H4 (cell line): Measurements from ENCODE around the gene GPX6. TPM values are rescaled to one million over a fixed set of nuclear protein-coding genes. Genes with fewer than 3 reads are reported as not detected.
"Not testable (repeated sequence)": the region's sequence is repeated elsewhere in the genome, so short reads cannot be mapped to it uniquely, and the experiment has no call there.

Source experiments
- DNase-seq: peaks from one replicate; pipeline ENCODE4 v3.0.0-alpha.2; 2015; ENCODE audit warnings: low spot score
- total RNA-seq: library from RNA; depleted of rRNA; stranded (reverse); fragments of >200 nt; shearing (Covaris generic); gene quantifications from 2 replicates; pipeline ENCODE4 v1.2.3, GENCODE V29; 2014

Gene GPX6
- total RNA-seq, 1 experiment from 2014 or later, result not detected

DNA sequence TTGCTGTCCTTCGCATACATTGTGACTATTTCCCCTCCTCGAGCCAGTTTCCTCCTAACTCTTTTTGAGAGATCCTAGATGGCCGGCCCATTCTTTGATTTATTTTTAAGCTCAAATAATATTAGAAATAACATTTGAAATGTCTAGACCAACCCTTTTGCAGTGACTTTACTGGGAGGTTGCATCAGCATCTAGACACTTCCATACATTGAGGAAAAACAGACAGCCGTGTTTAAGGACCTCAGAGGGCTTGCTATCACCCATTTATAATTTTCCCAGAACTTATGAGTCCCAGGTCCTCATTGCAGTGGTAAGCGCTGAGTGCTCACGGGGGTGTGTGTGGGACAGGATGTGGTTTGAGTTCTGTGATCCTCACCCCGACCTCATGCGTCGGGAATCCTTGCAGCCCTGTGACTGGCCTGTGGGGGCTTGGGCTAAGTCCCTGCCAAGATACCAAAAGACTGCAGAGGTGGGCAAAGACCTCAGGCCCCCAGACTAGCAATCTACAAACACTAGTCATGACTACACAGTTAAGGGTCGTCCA, 10.0 kb upstream of the GPX6 start, which contains the start of gene GPX5:
TSS of gene GPX5 (plus strand) at position 386 of the 544 bp plus-strand sequence. CDS start at position 519, 133 bp downstream.
- peak; percentile 57 for DNase-seq

DNA sequence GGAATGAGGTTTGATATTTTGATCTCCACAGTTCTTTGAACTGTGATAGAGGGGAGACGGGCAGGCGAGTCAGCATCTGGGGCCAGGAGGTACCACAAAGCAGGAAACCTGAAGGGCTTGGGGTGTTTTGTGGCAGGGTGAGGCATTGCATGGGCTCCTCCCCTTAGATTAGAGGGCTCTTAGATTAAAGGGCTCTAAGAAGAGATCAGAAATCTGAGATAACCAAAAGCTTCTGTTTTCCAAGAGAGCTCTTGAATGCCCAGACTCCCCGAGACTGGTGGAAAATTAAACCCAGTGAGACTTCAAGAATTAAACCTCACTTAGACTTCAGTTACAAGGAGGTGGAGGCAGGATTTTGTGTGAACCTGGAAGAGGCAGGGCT, 7.6 kb upstream of the GPX6 start:
- no peak for DNase-seq

DNA sequence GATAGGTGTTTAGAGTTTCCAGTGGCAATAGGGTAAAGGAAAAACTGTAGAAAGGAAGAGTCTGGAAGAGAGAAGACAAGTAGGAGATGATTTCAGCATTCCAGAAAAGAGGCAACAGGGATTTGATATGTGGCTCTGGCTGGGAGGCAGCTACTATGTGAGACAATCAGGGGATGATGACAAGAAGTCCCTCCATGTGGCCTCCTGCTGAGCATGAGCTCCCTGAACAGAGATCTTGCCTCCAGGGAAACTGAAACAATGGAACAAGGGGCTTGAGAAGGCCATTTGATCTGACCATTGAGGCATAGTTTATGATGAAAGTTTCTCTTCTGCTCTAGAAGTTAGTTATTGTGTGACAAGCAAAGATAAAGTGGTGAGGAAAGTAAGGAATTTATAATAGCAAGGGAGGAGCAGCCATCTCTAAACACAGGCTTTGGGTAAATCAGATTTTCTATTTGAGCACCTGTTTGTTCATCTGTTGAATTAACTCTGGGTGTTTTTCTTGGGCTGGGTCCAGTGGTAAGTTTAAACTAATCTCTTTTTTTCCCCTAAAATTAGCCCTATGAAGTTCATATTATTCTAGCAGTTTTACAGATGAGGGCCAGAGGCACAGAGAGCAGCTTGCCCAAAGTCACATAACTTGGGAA, 7.1 kb upstream of the GPX6 start:
- DNase-seq, result no peak

DNA sequence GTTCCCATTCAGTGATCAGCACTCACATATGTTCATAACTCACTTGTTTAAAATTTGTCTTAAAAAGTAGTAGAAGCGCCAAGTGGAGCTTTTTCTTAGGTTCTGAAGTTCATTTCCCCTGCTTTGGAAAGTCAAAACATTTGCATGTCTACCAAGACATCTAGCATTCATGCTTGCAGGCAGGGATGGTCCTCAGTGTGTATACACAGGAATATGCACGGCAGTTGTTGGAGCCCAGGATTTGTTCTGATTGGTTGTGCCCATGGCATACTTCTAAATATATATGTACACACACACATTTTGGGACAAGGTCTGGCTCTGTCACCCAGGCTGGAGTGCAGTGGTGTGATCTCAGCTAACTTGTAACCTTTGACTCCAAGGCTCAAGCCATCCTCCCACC, 2.4 kb upstream of the GPX6 start:
- no peak for DNase-seq

DNA sequence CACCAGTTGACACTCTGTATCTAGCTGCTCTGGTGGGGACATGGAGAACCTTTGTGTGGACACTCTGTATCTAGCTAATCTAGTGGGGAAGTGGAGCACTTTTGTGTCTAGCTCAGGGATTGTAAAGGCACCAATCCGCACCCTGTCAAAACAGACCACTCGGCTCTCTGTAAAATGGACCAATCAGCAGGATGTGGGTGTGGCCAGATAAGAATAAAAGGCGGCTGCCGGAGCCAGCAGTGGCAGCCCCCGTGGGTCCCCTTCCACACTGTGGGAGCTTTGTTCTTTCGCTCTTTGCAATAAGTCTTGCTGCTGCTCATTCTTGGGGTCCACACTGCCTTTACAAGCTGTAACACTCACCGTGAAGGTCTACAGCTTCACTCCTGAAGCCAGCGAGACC, 3.2 kb downstream of the GPX6 start:
- not testable (repeated sequence) for DNase-seq

DNA sequence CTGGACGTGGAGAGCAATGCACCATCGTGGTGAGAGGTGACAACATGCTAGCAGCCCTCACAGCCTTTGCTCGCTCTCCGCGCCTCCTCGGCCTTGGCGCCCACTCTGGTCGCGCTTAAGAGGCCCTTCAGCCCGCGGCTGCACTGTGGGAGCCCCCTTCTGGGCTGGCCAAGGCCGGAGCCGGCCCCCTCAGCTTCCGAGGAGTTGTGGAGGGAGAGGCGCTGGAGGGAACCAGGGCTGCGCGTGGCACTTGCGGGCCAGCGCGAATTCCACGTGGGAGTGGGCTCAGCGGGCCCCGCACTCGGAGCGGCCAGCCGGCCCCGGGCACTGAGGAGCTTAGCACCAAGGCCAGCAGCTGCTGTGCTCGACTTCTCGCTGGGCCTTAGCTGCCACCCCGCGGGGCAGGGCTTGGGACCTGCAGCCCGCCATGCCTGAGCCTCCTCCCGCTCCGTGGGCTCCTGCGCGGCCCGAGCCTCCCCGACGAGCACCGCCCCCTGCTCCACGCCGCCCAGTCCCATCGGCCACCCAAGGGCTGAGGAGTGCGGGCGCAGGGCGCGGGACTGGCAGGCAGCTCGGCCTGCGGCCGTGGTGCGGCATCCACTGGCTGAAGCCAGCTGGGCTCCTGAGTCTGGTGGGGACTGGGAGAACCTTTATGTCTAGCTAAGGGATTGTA, 3.8 kb downstream of the GPX6 start:
- DNase-seq, result no peak

DNA sequence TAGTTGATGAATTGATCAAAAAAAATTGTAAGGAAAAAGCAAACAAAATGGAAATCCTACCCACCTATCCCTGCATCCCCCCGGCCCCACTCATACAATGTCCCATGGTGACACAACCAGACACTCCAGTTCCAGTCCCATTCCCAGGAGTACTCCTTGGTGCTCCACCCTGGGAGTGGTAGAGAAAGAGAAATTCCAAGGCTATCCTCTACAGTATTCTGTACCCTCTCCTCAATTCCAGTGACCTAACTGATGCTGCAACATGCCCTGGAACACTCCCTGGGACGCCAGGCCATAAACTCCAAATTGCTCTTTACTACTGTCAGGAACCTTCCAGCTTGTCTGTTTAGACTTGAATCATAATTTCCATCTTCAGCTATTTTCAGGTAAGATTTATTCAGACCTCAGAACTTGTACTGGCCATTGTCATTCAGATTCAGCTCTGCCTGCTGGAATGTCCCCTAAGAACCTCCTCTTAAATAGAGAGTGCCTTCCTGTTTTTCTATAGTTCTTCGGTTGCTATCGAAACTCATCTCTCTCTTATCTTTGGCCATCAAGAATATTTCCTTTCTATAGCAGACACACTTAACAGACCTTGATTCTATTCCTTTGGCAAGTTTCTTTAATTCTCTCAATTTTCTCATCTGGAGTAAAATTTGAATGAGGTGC, 8.7 kb downstream of the GPX6 start:
- DNase-seq, result no peak

DNA sequence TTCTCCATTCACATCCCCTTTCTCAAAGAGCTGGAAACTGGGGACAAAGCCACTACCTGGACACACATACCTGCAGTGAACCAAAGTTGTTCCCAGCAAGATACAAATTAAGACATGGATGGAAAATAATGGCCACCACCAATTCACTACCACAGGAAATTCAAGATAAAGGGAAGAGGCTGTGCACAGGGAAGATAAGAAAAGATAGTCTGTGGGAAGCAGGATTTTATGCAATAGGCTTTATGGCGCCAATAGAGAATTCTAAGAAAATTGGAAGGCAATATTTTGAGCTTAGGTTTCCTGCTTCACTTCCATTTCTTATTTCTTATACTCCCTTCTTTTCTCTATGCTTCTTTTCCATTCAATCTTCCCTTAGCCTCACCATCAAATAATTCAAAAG, 9.9 kb downstream of the GPX6 start:
- no peak for DNase-seq

DNA sequence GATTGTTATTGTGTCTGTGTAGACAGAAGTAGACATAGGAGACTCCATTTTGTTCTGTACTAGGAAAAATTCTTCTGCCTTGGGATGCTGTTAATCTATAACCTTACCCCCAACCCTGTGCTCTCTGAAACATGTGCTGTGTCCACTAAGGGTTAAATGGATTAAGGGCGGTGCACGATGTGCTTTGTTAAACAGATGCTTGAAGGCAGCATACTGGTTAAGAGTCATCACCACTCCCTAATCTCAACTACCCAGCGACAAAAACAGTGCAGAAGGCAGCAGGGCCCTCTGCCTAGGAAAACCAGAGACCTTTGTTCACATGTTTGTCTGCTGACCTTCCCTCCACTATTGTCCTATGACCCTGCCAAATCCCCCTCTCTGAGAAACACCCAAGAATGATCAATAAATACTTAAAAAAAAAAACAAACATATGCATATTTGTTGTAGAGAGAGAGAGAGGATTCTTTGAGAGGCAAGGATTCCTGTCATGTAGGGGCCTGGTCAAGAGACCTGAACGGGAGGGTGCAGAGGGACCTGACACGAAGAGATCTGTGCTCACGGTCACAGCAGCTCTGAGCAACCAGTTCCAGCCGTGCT, 12.8 kb downstream of the GPX6 start:
- DNase-seq, result not testable (repeated sequence)

DNA sequence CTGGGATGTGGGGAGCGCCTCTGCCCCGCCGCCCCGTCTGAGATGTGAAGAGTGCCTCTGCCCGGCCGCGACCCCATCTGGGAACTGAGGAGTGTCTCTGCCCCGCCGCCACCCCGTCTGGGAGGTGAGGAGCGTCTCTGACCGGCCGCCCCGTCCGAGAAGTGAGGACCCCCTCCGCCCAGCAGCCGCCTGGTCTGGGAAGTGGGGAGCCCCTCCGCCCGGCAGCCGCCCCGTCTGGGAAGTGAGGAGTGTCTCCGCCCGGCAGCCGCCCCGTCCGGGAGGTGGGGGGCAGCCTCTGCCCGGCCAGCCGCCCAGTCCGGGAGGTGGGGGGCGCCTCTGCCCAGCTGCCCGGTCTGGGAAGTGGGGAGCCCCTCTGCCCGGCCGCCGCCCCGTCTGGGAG, 13.5 kb downstream of the GPX6 start:
- DNase-seq, result not testable (repeated sequence)

DNA sequence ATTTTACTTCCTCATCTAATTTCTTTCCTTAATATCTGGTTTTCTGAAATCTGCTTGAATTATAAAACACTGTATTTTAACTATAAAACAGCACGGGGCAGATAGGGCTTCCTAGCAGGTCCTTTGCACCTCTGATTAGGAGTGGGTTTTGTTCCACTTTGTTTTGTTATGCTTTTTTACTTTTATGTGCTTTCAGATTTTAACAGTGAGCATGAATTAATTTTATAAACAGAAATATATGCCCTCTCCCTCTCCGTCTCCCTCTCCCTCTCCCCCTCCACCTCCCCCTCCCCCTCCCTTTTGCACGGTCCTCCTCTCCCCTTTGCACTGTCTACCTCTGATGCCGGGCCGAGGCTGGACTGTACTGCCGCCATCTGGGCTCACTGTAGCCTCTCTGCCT, 14.3 kb downstream of the GPX6 start:
- no peak for DNase-seq

DNA sequence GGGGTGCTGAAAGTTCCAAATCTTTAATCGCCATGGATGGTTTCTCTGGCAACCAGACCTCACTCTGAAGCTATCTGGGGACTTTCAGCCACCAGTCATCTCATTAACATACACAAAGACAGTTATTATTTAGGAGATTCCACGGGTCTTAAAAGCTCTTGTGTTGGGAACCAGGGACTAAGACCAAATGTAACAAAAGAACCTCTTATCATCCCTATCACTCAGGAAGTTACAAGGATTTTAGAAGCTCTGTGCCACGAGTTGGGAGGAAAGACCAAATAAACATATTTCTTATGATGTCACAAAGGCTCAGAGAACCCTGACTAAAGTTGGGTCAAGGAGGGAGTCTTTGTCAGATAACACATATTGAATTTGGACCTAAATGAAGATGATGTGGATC, 17.7 kb downstream of the GPX6 start:
- no peak for DNase-seq

DNA sequence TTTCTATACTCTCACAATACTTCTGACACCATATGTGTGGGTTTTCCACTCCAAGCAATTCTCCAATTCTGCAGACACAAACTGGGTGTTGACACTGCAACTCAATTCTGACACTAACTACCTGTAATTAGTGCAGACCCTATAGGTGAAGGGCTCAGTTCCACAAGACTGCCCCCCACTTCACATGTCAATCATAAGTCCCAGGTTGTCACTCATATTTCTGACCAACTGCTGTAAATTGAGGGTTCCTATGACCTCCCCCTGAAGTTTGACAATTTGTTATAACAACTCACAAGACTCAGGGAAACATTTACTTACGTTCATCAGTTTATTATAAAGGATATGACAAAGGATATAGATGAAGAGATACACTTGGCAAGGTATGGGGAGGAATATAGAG, 18.3 kb downstream of the GPX6 start:
- no peak for DNase-seq

DNA sequence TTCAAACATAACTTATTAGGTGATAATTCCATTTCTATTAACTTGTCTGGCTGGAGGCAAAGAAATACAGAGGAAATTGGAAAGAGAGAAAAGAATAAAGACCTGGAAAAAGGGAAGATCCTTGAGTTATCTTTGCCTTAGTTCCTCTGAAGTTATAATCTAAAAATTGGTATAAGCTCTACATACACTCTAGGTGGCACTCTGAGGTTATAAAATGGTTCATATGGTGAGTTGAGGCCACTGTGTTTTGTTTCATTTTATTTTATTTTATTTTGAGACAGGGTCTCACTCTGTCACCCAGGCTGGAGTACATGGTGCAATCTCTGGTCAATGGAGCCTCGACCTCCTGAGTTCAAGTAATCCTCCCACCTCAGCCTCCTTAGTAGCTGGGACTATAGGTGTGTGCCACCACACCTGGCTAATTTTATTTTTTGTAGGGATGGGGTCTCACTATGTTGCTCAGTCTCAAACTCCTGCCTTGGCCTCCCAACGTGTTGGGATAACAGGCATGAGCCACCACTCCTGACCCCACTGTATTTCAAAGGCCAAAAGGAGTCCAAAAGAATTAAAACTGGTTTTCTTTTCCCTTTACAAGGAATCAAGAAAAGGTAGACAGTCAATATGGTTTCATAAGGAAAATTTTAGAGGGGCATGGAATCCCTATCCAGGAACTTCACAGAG, 19.4 kb downstream of the GPX6 start:
- no peak for DNase-seq

DNA sequence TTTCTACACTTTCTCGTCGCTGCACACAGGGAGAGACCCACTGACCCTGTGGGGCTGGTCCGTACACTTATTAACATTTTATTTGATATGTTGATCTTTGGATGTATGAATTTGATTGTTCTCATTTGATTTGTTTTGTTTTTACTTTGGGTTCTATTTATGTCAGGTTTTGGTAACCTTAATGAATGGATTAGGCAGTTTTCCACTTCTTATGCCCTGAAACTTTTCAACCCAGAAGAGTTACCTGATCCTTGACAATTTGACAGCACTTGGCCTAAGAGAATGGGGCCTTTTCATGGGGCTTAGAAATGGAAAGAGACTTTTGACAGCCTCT, 23.6 kb downstream of the GPX6 start:
- no peak for DNase-seq

DNA sequence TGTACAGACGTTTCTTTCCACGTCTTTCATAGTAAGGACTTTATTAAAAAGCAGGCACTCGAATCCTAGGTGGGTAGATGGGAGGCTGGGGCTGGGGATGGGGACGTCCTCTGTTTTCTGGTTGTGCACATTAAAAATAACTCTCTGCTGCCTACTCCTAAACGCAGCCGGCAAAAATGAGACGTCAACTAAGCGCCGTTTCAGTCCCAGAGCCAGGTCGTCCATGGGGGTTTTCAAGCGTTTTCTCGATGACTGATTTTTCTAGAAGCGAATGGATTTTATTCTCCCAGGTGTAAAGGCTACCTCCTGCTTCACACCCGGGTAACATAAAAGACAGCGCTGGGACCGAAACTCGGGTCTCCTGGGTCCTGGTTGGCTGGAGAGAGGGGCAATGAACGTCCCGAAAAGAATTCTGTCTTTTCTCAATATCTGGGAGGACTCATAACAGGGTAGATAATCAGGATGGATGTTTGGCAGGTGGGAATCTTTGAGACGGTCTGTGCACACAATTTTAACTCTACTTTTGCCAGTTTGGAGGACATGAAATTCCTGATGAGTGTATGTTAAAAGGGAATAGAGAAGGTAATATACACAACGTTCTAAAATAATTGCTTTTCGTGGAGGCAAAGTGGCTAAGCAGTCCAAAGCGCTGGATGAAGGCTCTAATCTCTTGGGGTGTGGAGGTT, 25.2 kb downstream of the GPX6 start:
- no peak for DNase-seq

DNA sequence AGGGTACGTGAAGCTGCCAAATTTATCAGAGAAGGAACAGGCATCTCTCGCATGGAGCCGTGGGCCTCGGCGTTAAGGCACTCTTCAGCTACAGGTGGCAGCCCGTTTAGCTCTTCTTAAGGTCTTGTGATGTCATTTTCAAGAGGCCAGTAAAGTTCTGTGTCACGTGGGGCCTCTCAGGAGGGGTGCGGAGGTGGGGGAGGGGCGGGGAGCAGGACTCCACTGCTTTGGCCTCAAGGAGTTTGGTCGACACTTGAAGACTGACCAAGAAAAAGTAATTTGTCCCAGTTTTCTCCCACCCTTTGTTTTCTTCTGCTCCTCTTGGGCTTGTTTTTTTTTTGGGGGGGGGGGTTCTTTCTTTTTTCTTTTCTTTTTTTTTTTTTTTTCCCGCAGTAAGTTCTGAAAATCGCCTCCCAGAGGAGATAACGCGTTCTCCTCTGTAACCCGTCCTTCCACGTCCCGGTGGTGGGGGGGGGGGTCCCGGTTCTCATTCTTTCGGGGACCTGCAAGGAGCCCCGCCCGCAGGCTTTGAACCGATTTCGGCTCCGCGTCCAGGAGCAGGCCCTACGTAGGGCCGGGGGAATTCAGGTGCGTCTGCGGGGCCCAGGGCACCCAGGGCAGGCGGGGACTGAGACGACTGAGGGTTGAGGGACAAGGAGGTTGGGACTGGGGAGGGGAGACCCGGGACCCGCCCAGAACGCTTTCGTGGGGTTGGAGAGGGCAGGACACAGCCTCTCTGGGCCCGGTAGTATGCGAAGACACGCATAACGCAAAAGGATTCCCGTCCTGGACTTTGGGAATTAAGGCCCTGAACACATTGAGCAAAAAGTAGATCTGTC, 26.0 kb downstream of the GPX6 start:
- peak; percentile 63 for DNase-seq

DNA sequence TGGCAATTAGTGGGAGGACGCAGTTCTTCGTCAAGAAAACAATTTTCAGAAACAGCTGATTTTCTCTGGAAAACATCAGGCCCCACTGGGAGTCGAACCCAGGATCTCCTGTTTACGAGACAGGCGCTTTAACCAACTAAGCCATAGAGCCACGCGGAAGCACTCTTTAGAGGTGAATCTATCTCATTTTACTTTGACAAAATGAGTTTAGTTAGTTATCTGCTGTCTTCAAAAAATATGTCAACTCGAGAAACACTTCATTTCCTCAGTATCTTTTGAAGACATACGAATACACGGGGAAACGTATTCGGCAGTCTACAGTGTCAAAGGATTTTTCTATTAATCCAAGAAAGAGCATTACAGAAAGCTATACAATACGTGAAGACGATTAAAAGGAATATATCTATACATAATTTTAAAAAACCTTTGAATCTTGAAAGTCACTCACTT, 26.7 kb downstream of the GPX6 start:
- peak; percentile 45 for DNase-seq

DNA sequence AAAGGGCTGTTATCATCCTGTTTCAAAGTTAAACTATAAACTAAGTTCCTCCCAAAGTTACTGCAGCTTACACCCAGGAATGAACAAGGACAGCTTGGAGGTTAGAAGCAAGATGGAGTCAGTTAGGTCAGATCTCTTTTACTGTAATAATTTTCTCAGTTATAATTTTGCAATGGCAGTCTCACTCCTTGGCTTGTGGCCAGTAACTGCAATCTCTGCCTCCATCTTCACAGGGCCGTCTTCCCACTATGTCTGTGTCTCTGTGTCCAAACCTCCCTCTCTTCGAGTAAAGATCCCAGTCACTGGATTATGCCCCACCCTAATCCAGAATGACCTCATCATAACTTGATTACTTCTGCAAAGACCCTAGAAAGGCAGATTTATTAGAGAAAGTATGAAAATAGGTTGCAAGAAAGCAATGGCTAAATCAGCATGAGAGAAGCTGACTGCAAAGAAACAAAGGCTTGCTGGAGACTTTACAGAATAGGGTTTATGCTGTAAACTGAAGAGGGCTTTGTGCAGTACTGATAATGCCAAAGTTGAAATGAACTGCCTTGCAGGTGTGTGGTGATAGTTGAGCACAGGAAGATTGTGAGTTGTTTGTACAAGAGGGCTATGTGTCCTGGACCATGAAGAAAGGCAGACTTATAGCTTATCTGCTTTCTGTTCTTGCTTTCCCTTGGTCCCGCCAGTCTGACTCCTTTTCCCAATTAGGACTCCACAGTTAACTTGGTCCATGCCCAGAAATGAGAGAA, 28.4 kb downstream of the GPX6 start:
- DNase-seq, result no peak

DNA sequence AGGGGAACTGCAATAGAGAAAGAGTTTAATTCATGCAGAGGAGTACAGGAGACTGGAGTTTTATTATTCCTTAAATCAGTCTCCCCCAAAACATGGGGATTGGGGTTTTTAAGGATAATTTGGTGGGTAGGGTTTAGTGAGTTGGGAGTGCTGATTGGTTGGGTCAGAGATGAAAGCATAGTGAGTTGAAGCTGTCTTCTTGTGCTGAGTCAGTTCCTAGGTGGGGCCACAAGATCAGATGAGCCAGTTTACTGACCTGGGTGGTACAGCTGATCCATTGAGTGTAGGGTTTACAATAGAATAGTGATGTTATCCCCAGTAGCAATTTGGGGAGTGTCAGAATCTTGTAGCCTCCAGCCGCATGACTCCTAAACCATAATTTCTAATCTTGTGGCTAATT, 29.1 kb downstream of the GPX6 start:
- no peak for DNase-seq
